Measurements from ENCODE around the gene RCSD1.

DNA sequence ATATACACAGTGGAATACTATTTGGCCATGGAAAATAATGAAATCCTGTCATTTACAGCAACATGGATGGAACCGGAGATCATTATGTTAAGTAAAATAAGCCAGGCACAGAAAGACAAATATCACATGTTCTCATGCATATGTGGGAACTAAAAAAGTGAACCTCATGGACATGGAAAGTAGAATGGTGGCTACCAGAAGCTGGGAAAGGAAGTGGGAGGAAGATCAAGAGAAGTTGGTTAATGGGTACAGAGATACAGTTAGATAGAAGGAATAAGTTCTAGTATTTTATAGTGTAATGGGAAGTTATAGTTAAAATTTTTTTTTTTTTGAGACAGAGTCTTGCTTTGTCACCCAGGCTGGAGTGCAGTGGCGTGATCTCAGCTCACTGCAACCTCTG is 41.7 kb upstream of the RCSD1 start:
- TF ChIP-seq, protein P1, sequence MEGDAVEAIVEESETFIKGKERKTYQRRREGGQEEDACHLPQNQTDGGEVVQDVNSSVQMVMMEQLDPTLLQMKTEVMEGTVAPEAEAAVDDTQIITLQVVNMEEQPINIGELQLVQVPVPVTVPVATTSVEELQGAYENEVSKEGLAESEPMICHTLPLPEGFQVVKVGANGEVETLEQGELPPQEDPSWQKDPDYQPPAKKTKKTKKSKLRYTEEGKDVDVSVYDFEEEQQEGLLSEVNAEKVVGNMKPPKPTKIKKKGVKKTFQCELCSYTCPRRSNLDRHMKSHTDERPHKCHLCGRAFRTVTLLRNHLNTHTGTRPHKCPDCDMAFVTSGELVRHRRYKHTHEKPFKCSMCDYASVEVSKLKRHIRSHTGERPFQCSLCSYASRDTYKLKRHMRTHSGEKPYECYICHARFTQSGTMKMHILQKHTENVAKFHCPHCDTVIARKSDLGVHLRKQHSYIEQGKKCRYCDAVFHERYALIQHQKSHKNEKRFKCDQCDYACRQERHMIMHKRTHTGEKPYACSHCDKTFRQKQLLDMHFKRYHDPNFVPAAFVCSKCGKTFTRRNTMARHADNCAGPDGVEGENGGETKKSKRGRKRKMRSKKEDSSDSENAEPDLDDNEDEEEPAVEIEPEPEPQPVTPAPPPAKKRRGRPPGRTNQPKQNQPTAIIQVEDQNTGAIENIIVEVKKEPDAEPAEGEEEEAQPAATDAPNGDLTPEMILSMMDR (IDR thresholded peaks at IDR 0.05) = no peak
- TF ChIP-seq POLR2A (IDR thresholded peaks at IDR 0.05) = no peak

Data from lower leg skin (tissue), 3 donors.